Gastroesophageal sphincter (tissue), 4 donors: ENCODE measurements around the gene ABI3BP. TPM values are rescaled to one million over a fixed set of nuclear protein-coding genes. Genes with fewer than 3 reads are reported as not detected.

Source experiments
- ATAC-seq: fragments of 150-250 bp; one replicate; pipeline ENCODE4 v1.9.1; 2016; ENCODE audit warnings: mild to moderate bottlenecking, moderate library complexity
- H3K27ac ChIP-seq, 4 donors: fragments of 200-600 bp; sonication (generic) in 3 of 4; 1 replicate in 3 of 4; 2 replicates in 1 of 4; pipeline ENCODE4 v1.5.1; 2016 to 2019
- H3K27me3 ChIP-seq: fragments of 200-600 bp; sonication (generic); one replicate; pipeline ENCODE4 v1.5.1; 2019
- H3K36me3 ChIP-seq, 2 donors: fragments of 200-600 bp; sonication (generic); one replicate each; pipeline ENCODE4 v1.5.1; 2019; ENCODE audit warnings: control low read depth in 1 of 2
- H3K4me1 ChIP-seq, 3 donors: fragments of 200-600 bp; sonication (generic); 1 replicate in 2 of 3; 2 replicates in 1 of 3; pipeline ENCODE4 v1.5.1; 2016 to 2019; ENCODE audit warnings: control low read depth in 2 of 3
- H3K4me3 ChIP-seq, 2 donors: fragments of 200-600 bp; sonication (generic); one replicate each; pipeline ENCODE4 v1.5.1; 2019; ENCODE audit warnings: mild to moderate bottlenecking in 1 of 2, moderate library complexity in 1 of 2
- H3K9me3 ChIP-seq, 3 donors: fragments of 200-600 bp; sonication (generic); one replicate each; pipeline ENCODE4 v1.5.1; 2017 to 2019; ENCODE audit warnings: control low read depth in 2 of 3
- EP300 ChIP-seq: sonication (generic); formaldehyde crosslinking; IDR thresholded peaks from one replicate; pipeline ENCODE4 v1.6.1; 2017; ENCODE audit warnings: antibody characterized with exemption, mild to moderate bottlenecking
- POLR2A ChIP-seq, 2 donors: fragments of 450-650 bp; IDR thresholded peaks; one replicate each; pipeline ENCODE4 v1.6.1; 2017; ENCODE audit warnings: antibody characterized with exemption in 2 of 2, mild to moderate bottlenecking in 2 of 2, moderate library complexity in 1 of 2
- POLR2AphosphoS5 ChIP-seq: sonication (generic); formaldehyde crosslinking; IDR thresholded peaks from one replicate; pipeline ENCODE4 v1.6.1; 2017; ENCODE audit warnings: antibody characterized with exemption
- WGBS, 2 donors: methylation state at CpG; one replicate each; pipeline ENCODE4 v1.1.5; 2018; ENCODE audit warnings: low coverage in 1 of 2; 5-methylcytosine and 5-hydroxymethylcytosine counted together
- total RNA-seq, 4 donors: library from RNA; depleted of rRNA; stranded (reverse); fragments of >200 nt; gene quantifications; one replicate each; pipeline ENCODE4 v1.1.0, GENCODE V29; 2016
- TF ChIP-seq, protein P1 (sequence below), 4 experiments: fragments of 200-600 bp in 2 of 4; fragments of 450-650 bp in 2 of 4; sonication (generic) in 1 of 4; IDR thresholded peaks; one replicate each; pipeline ENCODE4 v1.5.1; 2017 to 2019; ENCODE audit warnings: antibody characterized with exemption in 4 of 4, mild to moderate bottlenecking in 2 of 4, moderate library complexity in 2 of 4

ABI3BP gene, protein sequence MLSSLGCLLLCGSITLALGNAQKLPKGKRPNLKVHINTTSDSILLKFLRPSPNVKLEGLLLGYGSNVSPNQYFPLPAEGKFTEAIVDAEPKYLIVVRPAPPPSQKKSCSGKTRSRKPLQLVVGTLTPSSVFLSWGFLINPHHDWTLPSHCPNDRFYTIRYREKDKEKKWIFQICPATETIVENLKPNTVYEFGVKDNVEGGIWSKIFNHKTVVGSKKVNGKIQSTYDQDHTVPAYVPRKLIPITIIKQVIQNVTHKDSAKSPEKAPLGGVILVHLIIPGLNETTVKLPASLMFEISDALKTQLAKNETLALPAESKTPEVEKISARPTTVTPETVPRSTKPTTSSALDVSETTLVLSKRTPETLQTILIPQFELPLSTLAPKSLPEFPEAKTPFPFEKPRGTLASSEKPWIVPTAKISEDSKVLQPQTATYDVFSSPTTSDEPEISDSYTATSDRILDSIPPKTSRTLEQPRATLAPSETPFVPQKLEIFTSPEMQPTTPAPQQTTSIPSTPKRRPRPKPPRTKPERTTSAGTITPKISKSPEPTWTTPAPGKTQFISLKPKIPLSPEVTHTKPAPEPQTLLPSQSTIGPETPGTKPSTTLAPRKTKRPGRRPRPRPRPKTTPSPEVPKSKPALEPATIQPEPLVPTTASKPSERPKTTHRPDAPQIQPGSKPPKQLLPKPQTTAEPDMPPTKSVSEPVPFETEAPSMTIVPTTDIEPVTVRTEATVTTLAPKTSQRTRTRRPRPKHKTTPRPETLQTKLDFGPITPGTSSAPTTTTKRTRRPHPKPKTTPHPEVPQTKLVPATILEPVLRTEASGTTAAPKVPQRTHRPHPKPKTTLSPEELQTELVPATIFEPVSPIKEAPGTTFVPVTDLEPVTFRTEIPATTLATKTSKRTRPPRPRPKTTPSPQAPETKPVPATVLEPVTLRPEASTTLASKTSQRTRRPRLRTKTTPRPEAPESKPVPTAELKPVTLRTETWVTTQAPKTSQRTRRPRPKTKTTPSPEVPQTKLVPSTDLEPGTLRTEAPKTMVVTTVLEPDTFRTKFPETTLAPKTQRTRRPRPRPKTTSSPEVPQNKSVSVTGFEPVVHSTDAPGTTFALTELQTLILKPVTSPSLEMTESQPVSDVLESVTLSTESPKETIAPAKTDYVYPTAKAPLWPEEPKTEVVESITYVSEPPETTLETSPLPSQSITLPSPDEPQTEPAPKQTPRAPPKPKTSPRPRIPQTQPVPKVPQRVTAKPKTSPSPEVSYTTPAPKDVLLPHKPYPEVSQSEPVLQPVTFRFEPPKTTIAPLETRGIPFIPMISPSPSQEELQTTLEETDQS (N-terminal part only)
- total RNA-seq, result 100 to 1,000 TPM in 2 of 4 donors, 10 to 100 TPM in 2; 59.6 to 158 (median 99.9) TPM

DNA sequence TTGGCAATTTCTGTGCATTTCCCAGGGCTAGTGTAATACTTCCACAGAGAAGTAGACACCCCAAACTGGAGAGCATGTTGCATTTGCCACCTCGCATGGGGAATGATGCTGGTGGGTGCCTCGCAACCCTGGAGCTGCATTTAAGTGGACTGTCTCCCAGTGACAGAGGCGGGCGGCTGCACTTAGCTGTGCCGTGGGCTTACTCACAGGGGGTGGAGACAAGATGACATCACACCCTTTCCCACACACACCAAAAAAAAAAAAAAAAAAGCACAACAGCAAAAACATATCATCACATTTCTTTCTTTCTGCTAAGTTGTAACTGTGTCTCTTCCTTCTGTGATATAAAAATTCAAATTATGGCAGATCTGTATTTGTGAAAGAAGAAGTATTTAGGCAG, at the start of gene ABI3BP:
TSS of gene ABI3BP (minus strand) at position 113 of the 400 bp plus-strand sequence. CDS start at position 76, 37 bp downstream.
- no peaks in the 10 kb centered on the region for H3K36me3 ChIP-seq
- H3K4me1 ChIP-seq, result peaks cover 5 to 60% (median 10%) of the 10 kb centered on the region in 3 donors
- peak within 1 kb of the TSS; percentile 50 to 84 for H3K4me3 ChIP-seq
- H3K9me3 ChIP-seq, result no peaks in the 10 kb centered on the region
- 6 to 12% methylated on average over 4 to 5 of the region's 5 CpGs for WGBS, 2 donors
- H3K27ac ChIP-seq, result peak within 1 kb of the TSS; percentile 80 to 93 (median 82)
- H3K27me3 ChIP-seq, result no peaks in the 10 kb centered on the region
- ATAC-seq, result peak; percentile 94
- TF ChIP-seq POLR2A (IDR thresholded peaks at IDR 0.05), result peak; percentile 24 to 44
- peak; percentile 95 for TF ChIP-seq POLR2AphosphoS5
- TF ChIP-seq EP300, result no peak
- TF ChIP-seq, protein P1, sequence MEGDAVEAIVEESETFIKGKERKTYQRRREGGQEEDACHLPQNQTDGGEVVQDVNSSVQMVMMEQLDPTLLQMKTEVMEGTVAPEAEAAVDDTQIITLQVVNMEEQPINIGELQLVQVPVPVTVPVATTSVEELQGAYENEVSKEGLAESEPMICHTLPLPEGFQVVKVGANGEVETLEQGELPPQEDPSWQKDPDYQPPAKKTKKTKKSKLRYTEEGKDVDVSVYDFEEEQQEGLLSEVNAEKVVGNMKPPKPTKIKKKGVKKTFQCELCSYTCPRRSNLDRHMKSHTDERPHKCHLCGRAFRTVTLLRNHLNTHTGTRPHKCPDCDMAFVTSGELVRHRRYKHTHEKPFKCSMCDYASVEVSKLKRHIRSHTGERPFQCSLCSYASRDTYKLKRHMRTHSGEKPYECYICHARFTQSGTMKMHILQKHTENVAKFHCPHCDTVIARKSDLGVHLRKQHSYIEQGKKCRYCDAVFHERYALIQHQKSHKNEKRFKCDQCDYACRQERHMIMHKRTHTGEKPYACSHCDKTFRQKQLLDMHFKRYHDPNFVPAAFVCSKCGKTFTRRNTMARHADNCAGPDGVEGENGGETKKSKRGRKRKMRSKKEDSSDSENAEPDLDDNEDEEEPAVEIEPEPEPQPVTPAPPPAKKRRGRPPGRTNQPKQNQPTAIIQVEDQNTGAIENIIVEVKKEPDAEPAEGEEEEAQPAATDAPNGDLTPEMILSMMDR (IDR thresholded peaks at IDR 0.05), result no peak

DNA sequence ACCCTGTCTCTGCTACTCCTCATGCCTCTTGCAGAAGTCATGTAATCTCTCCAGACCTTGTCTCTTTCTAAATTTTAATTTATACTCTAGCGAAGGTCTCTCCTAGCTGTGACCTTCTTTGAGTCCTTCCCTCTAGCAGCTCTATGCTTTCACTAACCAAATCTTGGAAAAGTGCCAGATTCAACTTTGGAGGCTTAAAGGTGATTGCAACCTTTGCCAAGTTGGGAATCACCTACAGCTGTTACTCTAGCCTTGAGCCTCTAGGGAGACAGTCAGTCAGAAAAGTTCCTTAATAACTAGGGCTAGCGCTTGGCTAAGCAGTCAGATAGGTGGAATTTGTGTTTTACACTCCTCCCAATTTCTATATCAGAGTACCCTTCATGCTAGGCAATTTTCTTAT, 46.1 kb upstream of the ABI3BP start:
- H3K27me3 ChIP-seq, result no peaks in the 10 kb centered on the region
- peaks cover 0 to 12% (median 5%) of the 10 kb centered on the region in 3 donors for H3K4me1 ChIP-seq
- H3K27ac ChIP-seq, result no peak overlapping the region
- no peak for TF ChIP-seq POLR2A (IDR thresholded peaks at IDR 0.05)
- no peak for ATAC-seq
- 91 to 100% methylated on average over 2 of the region's 2 CpGs for WGBS, 2 donors
- H3K36me3 ChIP-seq, result no peaks in the 10 kb centered on the region
- no peak overlapping the region for H3K4me3 ChIP-seq
- H3K9me3 ChIP-seq, result no peaks in the 10 kb centered on the region

DNA sequence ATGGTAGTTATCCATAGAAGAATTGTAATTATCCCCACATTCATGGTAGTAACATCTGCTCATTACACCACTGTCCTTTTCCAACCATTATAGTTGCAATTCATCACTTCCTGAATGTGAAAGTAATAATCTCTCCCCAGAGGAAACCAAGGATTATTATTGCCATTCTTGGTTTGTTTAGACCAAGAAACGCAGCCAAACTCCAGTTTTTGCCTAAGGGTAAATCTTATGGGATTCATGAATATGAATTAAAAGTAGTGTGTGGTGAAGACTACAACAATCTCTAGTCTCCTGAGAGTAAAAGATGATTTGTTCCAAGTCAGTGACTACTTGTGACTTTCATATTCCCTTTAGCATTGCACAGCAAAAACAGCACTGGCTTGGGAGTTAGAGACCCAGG, 45.7 kb upstream of the ABI3BP start:
- ATAC-seq, result no peak
- no peak overlapping the region for H3K27ac ChIP-seq
- peaks cover 0 to 12% (median 5%) of the 10 kb centered on the region in 3 donors for H3K4me1 ChIP-seq
- H3K4me3 ChIP-seq, result no peak overlapping the region
- no peaks in the 10 kb centered on the region for H3K9me3 ChIP-seq
- WGBS, 2 donors, result 24 to 60% methylated on average over 1 of the region's 1 CpG
- no peaks in the 10 kb centered on the region for H3K27me3 ChIP-seq
- no peaks in the 10 kb centered on the region for H3K36me3 ChIP-seq
- TF ChIP-seq EP300 (no peak), POLR2AphosphoS5 (no peak), POLR2A (IDR thresholded peaks at IDR 0.05) (no peak)
- TF ChIP-seq, protein P1 (IDR thresholded peaks at IDR 0.05), result no peak

DNA sequence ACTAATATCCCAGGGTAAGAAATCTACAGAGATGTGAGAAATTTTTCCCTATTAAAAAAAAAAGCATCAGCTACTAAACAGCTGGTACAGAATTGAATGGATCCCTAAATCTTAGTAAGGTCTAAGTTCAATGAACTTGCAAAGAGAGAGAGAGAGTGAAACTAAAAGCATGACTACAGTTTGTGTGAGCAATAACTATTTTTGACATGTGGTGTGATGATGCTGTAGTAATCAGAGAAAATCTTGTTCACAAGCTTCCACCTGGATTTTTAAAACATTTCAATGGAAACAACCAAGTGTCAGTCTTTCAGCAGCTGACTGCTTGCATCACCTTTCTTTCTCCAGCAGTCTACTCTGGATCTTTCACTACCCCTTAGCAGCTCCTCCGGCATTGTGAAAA, 45.2 kb upstream of the ABI3BP start:
- no peak overlapping the region for H3K4me3 ChIP-seq
- H3K36me3 ChIP-seq, result no peaks in the 10 kb centered on the region
- no peaks in the 10 kb centered on the region for H3K9me3 ChIP-seq
- no peak for ATAC-seq
- no peak overlapping the region for H3K27ac ChIP-seq
- TF ChIP-seq EP300 (no peak), POLR2AphosphoS5 (no peak), POLR2A (IDR thresholded peaks at IDR 0.05) (no peak)
- TF ChIP-seq, protein P1 (IDR thresholded peaks at IDR 0.05), result no peak
- H3K4me1 ChIP-seq, result peaks cover 0 to 10% (median 5%) of the 10 kb centered on the region in 3 donors
- no peaks in the 10 kb centered on the region for H3K27me3 ChIP-seq
- WGBS, 2 donors, result 84 to 88% methylated on average over 1 of the region's 1 CpG

DNA sequence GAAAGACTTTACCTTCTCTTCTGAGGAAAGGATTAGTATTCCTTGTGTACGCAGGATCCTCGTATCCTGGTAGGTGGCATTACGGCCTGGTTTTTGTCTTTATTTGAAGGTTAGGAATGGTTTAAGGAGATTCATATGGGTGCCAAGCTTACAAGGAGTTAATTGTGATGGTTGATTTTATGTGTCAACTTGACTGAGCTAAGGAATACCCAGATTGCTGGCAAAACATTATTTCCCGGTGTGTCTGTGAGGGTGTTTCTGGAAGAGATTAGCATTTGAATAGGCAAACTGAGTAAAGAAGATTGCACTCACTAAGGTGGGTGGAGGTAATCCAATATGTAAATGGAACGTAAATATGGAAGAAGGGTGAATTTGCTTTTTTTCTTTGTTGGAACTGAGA, 44.4 kb upstream of the ABI3BP start:
- no peaks in the 10 kb centered on the region for H3K27me3 ChIP-seq
- TF ChIP-seq EP300 (no peak), POLR2A (IDR thresholded peaks at IDR 0.05) (no peak), POLR2AphosphoS5 (no peak)
- TF ChIP-seq, protein P1 (IDR thresholded peaks at IDR 0.05), result no peak
- no peak for ATAC-seq
- H3K27ac ChIP-seq, result no peak overlapping the region
- no peak overlapping the region for H3K4me3 ChIP-seq
- no peaks in the 10 kb centered on the region for H3K9me3 ChIP-seq
- 91 to 97% methylated on average over 5 of the region's 5 CpGs for WGBS, 2 donors
- H3K36me3 ChIP-seq, result no peaks in the 10 kb centered on the region
- H3K4me1 ChIP-seq, result peaks cover 0 to 5% (median 2%) of the 10 kb centered on the region in 3 donors
